HAP-1 (cell line): ENCODE results near the gene IL31RA.

Experiments
- DNase-seq, 2 experiments: peaks; one replicate each; pipeline ENCODE4 v3.0.0-alpha.2; 2016 to 2020; ENCODE audit warnings: low spot score in 2 of 2
- H3K27me3 ChIP-seq: fragments of 250-450 bp; sonication (Bioruptor Pico); 2 replicates; pipeline ENCODE4 v1.5.1; 2020; ENCODE audit warnings: low read depth, mild to moderate bottlenecking, moderate library complexity
- H3K36me3 ChIP-seq: fragments of 250-450 bp; sonication (Bioruptor Pico); replicated peaks from 2 replicates; pipeline ENCODE4 v1.5.1; 2020; ENCODE audit warnings: mild to moderate bottlenecking
- H3K4me1 ChIP-seq: fragments of 250-450 bp; sonication (Bioruptor Pico); 2 replicates; pipeline ENCODE4 v1.5.1; 2020; ENCODE audit warnings: mild to moderate bottlenecking
- H3K4me3 ChIP-seq: fragments of 250-450 bp; sonication (Bioruptor Pico); 2 replicates; pipeline ENCODE4 v1.5.1; 2020; ENCODE audit warnings: mild to moderate bottlenecking, moderate library complexity
- H3K9me3 ChIP-seq: fragments of 250-450 bp; sonication (Bioruptor Pico); 2 replicates; pipeline ENCODE4 v1.5.1; 2020; ENCODE audit warnings: mild to moderate bottlenecking, moderate library complexity
- in situ Hi-C: fragments of 300-500 bp; cut with MboI; formaldehyde crosslinking; loops from 3 replicates; pipeline ENCODE4 v1.14.3; 2020; ENCODE audit warnings: low sequenced_read_pairs, inconsistent platforms, mixed read lengths

The IL31RA gene

DNA sequence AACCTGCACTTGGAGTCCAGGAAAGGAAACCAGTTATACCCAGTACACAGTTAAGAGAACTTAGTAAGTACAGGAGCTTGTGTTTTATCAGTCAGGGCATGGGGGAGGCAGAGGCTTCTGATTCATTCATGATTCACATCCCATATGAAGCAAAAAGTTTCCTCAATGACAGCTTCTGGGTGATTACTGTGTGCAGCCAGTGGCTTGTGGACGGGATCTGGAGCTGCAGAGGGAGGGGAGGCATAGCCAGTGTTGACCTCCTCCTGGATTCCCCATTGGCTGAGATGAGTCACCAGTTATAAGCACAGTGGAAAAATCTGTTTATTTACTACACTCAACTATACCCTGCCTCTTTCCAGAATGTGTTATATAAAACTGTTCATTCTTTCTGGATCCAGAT is 17.7 kb downstream of the IL31RA start:
- H3K36me3 ChIP-seq: no peaks in the 10 kb centered on the region
- in situ Hi-C loops: no loop called here
- no peak overlapping the region for H3K4me3 ChIP-seq
- no peak for DNase-seq
- no peaks in the 10 kb centered on the region; the same call in 1 of the 2 replicates for H3K27me3 ChIP-seq
- no peaks in the 10 kb centered on the region for H3K4me1 ChIP-seq
- H3K9me3 ChIP-seq: no peaks in the 10 kb centered on the region

GRCh38 chr5:55869847-55870246 is 18.7 kb downstream of the IL31RA start:
- in situ Hi-C loops: no loop called here
- Histone ChIP-seq H3K4me3 (no peak overlapping the region), H3K36me3 (no peaks in the 10 kb centered on the region), H3K27me3 (no peaks in the 10 kb centered on the region; the same call in 1 of the 2 replicates), H3K4me1 (no peaks in the 10 kb centered on the region), H3K9me3 (no peaks in the 10 kb centered on the region)
- DNase-seq: no peak

DNA sequence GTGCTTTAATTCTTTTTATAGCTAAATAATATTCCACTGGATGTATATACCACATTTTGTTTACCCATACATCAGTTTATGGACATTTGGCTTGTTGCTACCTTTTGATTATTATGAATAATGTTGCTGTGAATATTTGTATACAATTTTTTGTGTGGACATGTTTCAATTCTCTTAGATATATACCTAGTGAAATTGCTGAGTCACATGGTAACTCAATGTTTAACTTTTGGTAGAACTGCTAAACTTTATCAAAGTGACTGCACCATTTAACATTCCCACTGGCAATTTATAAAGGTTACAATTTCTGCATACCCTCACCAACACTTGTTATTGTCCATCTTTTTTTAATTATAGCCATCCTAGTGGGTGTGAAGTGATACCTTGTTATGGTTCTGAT is 22.1 kb downstream of the IL31RA start:
- in situ Hi-C loops: no loop called here

GRCh38 chr5:55877655-55878054 is 26.5 kb downstream of the IL31RA start:
- no peaks in the 10 kb centered on the region for H3K27me3 ChIP-seq
- in situ Hi-C loops: no loop called here
- no peak overlapping the region for H3K4me3 ChIP-seq
- peaks cover 2% of the 10 kb centered on the region; the same call in 1 of the 2 replicates for H3K9me3 ChIP-seq
- DNase-seq: no peak
- no peaks in the 10 kb centered on the region for H3K4me1 ChIP-seq
- no peaks in the 10 kb centered on the region for H3K36me3 ChIP-seq

More for the DNA sequence above, 22.1 kb downstream of the IL31RA start:
- no peaks in the 10 kb centered on the region for H3K27me3 ChIP-seq
- H3K9me3 ChIP-seq: peaks cover 2% of the 10 kb centered on the region; the same call in 1 of the 2 replicates
- no peaks in the 10 kb centered on the region for H3K36me3 ChIP-seq
- no peak for DNase-seq
- H3K4me3 ChIP-seq: no peak overlapping the region
- no peaks in the 10 kb centered on the region for H3K4me1 ChIP-seq

DNA sequence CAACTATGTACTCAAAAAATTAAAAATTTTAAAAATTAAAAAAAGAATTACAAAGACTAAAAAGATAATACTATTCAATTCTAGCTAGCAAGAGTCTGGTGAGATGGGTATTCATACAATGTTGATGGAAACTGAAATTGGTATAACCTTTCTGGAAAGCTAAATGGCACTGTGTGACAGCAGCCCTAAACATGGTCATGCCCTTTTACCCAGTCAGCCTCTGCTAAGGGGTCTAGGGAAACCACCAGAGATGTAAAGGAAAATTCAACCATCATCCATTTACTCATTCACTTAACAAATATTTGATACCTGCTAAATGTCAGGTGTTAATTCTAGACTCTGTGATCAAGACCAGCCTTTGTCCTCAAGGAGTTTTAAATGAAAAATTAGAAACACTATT is 29.3 kb downstream of the IL31RA start:
- H3K36me3 ChIP-seq: no peaks in the 10 kb centered on the region
- DNase-seq: no peak
- no peaks in the 10 kb centered on the region for H3K4me1 ChIP-seq
- H3K9me3 ChIP-seq: peaks cover 2% of the 10 kb centered on the region; the same call in 1 of the 2 replicates
- in situ Hi-C loops: no loop called here
- no peaks in the 10 kb centered on the region; the same call in 1 of the 2 replicates for H3K27me3 ChIP-seq
- H3K4me3 ChIP-seq: no peak overlapping the region

DNA sequence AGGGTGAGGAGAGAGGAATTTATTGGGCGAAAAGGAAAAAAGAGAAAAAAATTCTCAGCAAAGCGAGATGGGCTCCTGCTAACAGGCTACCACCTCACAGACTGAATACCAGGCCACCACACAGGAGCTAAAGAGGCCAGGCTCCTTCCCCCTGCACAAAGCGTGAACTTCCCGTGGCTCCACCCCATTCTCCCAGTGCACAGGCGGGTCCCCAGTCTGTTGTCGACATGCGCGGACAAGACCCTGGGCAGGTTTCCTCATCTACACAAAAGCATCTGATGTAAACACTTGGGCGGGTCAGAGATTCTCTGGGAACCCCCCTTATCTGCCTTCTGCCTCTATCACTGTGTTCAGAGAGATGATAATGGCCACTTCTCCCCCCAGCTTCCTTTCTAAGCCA is 34.2 kb downstream of the IL31RA start:
- DNase-seq: no peak
- Histone ChIP-seq H3K4me1 (no peaks in the 10 kb centered on the region), H3K36me3 (no peaks in the 10 kb centered on the region), H3K27me3 (no peaks in the 10 kb centered on the region; the same call in 1 of the 2 replicates), H3K4me3 (no peak overlapping the region), H3K9me3 (no peaks in the 10 kb centered on the region)
- in situ Hi-C loops: no loop called here

- in situ Hi-C loops: no loop called here
- no peak for DNase-seq
- Histone ChIP-seq H3K36me3 (no peaks in the 10 kb centered on the region), H3K27me3 (no peaks in the 10 kb centered on the region; the same call in 1 of the 2 replicates), H3K9me3 (no peaks in the 10 kb centered on the region), H3K4me1 (no peaks in the 10 kb centered on the region), H3K4me3 (no peak overlapping the region)
Measured at GRCh38 chr5:55888205-55888604, 37.0 kb downstream of the IL31RA start.

GRCh38 chr5:55892479-55892878 is 41.3 kb downstream of the IL31RA start:
- in situ Hi-C loops: no loop called here
- H3K9me3 ChIP-seq: no peaks in the 10 kb centered on the region
- no peak for DNase-seq
- H3K4me3 ChIP-seq: no peak overlapping the region
- no peaks in the 10 kb centered on the region for H3K4me1 ChIP-seq
- no peaks in the 10 kb centered on the region for H3K27me3 ChIP-seq
- H3K36me3 ChIP-seq: no peaks in the 10 kb centered on the region

GRCh38 chr5:55894135-55894534 is 43.0 kb downstream of the IL31RA start:
- Histone ChIP-seq H3K27me3 (no peaks in the 10 kb centered on the region), H3K9me3 (no peaks in the 10 kb centered on the region), H3K4me3 (no peak overlapping the region), H3K36me3 (no peaks in the 10 kb centered on the region), H3K4me1 (no peaks in the 10 kb centered on the region)
- DNase-seq: no peak
- in situ Hi-C loops: no loop called here

- DNase-seq: no peak
- Histone ChIP-seq H3K36me3 (no peaks in the 10 kb centered on the region), H3K4me1 (no peaks in the 10 kb centered on the region), H3K9me3 (no peaks in the 10 kb centered on the region), H3K4me3 (no peak overlapping the region), H3K27me3 (no peaks in the 10 kb centered on the region)
- in situ Hi-C loops: no loop called here
Measured at GRCh38 chr5:55895346-55895745, 44.2 kb downstream of the IL31RA start.

DNA sequence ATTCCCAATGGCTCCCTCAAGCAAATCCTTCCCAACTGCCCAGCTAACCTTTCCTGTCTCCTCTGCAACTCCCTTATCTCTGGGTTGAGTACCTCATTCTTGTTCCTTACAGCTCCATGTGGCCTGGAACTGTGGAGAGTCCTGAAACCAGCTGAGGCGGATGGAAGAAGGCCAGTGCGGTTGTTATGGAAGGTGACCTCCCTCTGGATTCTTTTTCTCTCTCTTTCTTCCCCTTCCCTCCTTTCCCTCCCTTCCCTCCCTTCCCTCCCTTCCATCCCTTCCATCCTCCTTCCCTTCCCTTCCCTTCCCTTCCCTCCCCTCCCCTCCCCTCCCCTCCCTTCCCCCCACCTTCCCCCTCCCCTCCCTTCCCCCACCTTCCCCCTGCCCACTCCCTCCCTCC is 45.1 kb downstream of the IL31RA start:
- Histone ChIP-seq H3K4me3 (no peak overlapping the region), H3K4me1 (no peaks in the 10 kb centered on the region), H3K9me3 (no peaks in the 10 kb centered on the region), H3K36me3 (no peaks in the 10 kb centered on the region), H3K27me3 (no peaks in the 10 kb centered on the region)
- in situ Hi-C loops: no loop called here
- DNase-seq: no peak

DNA sequence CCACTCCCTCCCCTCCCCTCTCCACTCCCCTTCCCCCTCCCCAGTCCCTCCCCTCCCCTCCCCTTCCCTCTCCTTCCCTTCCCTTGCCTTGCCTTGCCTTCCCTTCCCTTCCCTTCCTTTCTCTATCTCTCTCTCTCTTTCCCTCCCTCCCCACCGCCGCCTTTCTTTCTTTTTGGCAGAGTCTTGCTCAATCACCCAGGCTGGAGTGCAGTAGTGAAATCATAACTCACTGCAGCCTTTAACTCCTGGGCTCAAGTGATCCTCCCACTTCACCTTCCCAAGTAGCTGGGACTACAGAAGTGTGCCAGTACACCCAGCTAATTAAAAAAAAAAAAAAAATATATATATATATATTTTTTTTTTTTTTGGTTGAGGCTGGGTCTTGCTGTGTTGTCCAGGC is 45.5 kb downstream of the IL31RA start:
- no peak for DNase-seq
- no peaks in the 10 kb centered on the region for H3K36me3 ChIP-seq
- H3K4me3 ChIP-seq: no peak overlapping the region
- no peaks in the 10 kb centered on the region for H3K27me3 ChIP-seq
- no peaks in the 10 kb centered on the region for H3K4me1 ChIP-seq
- in situ Hi-C loops: no loop called here
- no peaks in the 10 kb centered on the region for H3K9me3 ChIP-seq

GRCh38 chr5:55897206-55897894 is 46.2 kb downstream of the IL31RA start:
- H3K27me3 ChIP-seq: no peaks in the 10 kb centered on the region
- in situ Hi-C loops: no loop called here
- no peaks in the 10 kb centered on the region for H3K9me3 ChIP-seq
- no peaks in the 10 kb centered on the region for H3K4me1 ChIP-seq
- H3K4me3 ChIP-seq: no peak overlapping the region
- no peak for DNase-seq
- no peaks in the 10 kb centered on the region for H3K36me3 ChIP-seq

DNA sequence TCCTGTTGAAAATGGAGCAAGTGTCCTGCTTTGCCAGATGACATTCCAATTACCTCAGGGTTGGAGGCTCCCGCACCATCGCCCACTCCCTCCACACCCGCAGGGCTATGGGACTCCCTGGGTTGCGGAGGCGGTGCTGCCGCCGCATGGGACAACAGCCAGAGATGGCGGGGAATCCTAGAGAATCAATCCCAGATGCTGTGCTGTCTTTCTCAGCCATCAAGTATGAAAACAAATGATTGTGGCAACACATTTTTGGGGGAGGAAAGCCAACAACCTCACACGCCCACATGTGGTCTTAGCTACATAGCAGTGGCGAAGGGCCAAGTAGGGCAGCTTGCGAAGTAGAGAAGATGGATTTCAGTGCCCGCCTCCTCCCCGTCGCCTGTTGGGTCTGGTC is 46.7 kb downstream of the IL31RA start:
- no peaks in the 10 kb centered on the region for H3K9me3 ChIP-seq
- H3K27me3 ChIP-seq: no peaks in the 10 kb centered on the region
- no peak for DNase-seq
- no peak overlapping the region for H3K4me3 ChIP-seq
- no peaks in the 10 kb centered on the region for H3K4me1 ChIP-seq
- H3K36me3 ChIP-seq: no peaks in the 10 kb centered on the region
- in situ Hi-C loops: no loop called here

DNA sequence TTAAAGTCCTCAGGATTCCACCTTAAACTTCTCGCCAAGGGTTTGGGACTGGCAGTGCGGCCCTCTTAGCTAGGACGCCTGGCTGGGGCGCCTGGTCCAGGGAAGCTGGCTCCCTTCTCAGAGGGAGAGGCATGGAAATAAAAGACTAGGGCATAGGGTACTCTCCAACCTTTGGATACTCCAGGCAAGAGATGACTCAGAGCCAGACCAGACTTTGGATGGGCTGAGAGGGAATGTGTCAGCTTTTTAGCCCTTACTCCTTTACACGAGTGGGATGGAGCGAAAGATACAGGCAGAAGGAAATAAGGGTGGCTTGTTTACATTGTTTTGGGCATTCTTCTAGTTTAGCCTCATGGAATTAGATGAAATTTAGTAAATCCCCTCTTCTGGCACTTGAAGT is 48.2 kb downstream of the IL31RA start:
- Histone ChIP-seq H3K4me1 (no peaks in the 10 kb centered on the region), H3K27me3 (no peaks in the 10 kb centered on the region), H3K36me3 (no peaks in the 10 kb centered on the region), H3K4me3 (no peak overlapping the region), H3K9me3 (no peaks in the 10 kb centered on the region)
- no peak for DNase-seq
- in situ Hi-C loops: no loop called here
